ENCODE results near the gene ERBB2.

Gene ERBB2

DNA sequence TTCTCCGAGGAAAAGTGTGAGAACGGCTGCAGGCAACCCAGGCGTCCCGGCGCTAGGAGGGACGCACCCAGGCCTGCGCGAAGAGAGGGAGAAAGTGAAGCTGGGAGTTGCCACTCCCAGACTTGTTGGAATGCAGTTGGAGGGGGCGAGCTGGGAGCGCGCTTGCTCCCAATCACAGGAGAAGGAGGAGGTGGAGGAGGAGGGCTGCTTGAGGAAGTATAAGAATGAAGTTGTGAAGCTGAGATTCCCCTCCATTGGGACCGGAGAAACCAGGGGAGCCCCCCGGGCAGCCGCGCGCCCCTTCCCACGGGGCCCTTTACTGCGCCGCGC lies at the start of gene ERBB2:
TSS of gene ERBB2 (plus strand) at position 247 of the 330 bp plus-strand sequence. CDS start 175 bp downstream, outside the sequence.
- DNase-seq, result no peak

DNA sequence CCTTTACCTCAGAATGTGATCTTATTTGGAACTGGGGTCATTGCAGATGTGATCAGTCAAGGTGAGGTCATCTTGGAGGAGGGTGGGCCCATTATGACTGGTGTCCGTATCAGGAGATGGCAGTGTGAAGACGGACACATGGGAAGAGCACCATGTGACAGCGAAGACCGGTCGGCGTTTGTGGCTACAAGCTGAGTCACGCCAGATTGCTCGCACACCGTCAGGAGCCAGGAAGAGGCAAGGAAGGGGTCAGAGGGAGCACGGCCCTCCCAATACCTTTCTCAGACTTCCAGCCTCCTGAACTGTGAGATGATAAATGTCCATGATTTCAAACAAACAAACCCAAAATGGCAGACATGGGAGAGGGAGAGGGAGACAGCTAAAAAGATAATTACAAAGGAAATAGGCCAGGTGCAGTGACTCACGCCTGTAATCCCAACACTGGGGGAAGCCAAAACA lies 49.7 kb upstream of the ERBB2 start:
- DNase-seq, result no peak

DNA sequence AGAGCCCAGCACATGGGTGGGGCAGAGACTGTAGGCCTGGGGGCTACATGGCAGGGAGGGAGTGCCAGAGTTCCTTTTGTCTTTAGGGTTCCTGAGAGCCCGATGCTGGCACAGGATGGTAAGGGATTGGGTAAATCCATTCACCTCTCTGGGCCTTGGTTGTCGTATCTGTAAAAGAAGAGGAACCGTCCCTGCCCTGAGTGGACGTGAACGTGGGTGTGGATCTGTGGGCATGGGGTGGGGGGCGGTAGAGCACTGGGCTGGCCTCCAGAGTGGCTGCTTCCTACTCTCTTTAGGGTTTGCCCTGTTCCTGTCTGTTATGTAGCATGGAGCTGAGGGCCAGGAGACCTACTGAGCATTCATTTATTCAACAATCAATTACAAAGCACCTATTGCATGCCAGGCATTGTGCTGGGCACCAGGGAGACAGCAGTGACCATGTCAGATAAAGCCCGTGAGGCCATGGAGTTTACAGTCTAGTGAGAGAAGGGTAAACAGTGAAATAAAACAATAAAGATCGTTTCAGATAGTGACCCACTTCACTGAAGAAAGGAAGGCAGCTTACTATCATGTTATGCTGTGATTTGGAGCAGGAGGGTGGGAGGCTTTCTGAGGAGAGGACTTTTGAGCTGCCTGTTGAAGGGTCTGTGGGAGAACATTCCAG lies 47.8 kb upstream of the ERBB2 start:
- no peak for DNase-seq

DNA sequence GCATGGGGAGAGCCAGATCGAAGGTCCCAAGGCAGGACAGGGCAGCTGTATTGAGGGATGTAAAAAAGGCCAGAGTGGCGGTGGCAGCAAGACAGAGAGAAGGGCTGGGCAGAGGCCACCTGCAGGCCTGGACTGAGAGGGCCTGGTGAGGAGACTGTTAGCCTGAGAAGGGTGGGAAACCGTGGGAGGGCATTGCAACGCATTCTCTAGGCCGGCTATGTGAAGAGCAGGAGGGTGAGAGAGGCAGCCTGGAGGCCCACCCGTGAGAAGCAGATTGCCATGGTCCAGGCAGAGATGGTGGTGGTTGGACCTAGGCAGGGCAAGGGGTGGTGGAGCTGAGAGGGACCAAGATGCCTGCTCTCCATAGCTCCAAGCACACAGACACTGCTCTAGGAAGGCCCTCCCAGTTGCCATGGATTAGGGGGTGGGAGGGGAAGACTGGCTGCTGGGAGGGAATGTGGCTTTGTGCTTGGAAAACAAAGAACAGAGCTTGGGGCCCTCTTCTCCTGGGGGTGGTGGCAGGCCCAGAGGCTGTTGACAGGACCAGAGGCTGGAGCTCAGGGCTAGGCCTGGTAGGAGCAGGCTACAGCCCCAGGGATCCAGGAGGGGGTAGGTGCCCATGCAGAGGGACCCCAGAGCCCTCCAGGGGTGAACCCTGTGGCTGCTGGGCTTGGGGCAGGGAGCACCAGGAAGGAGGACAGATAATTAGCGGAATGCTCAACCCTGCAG lies 47.1 kb upstream of the ERBB2 start:
- peak; percentile 58 for DNase-seq

DNA sequence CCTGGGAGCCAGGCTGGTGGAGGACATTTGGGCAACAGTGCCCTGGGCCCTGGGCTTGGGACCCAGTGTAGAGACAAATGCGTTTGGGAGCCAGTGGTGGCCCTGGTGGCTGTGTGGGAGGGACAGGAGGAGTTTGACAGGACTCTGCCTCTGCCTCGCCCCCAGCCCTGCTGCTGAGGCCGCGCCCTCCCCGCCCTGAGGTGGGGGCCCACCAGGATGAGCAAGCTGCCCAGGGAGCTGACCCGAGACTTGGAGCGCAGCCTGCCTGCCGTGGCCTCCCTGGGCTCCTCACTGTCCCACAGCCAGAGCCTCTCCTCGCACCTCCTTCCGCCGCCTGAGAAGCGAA lies 46.6 kb upstream of the ERBB2 start:
- no peak for DNase-seq

DNA sequence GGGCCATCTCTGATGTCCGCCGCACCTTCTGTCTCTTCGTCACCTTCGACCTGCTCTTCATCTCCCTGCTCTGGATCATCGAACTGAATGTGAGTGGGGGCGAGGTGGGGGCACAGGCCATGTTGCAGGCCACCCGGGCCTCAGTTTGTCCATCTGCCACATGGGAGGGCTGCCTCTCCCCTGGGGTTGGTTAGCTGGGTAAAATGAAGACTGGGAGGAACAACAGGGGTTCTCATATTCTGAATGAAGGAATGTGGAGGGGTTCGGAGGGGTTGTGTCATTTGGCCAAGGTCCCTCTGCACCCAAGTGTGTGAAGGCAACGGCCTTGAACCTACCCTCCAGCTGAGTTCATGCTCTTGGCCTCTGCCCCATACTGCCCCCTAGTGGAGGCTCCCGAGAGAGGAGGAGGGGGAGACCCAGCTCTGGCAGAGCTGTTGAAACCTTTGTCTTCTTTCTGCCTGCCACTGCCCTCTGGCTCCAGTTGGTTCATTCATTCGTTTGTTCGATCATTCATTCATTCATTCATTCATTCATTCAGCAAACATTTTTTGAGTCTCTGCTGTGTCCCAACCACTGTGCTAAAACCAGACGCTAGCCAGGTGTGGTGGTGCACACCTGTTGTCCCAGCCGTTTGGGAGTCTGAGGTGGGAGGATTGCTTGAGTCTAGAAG lies 46.1 kb upstream of the ERBB2 start:
- DNase-seq, result peak; percentile 80

DNA sequence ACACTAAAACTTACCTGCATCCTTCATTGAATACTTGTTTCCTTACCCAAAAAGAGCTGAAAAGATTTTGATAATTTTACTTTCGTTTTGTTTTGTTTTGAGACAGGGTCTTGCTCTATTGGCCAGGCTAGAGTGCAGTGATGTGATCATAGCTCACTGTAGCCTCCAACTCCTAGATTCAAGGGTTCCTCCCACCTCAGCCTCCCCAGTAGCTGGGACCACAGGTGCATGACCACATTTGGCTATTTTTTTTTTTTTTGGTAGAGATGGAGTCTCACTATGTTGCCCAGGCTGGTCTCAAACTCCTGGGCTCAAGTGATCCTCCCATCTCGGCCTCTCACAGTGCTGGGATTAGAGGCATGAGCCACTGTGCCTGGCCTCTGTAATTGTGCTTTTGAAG lies 44.8 kb upstream of the ERBB2 start:
- DNase-seq, result no peak

DNA sequence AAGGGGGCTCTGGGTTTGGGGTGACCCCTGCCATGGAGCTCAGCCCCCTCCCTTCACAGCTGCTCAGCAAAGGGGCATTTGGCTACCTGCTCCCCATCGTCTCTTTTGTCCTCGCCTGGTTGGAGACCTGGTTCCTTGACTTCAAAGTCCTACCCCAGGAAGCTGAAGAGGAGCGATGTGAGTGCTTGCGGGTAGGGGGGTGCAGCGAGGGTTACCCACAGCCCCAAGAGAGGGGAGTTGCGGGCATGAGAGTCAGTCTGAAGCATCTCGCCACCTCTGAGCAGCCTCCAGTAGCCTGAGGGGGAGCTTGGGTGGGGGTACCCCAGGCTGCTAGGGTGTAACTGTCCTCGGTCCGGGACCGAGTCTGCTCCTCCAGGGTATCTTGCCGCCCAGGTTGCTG lies 41.5 kb upstream of the ERBB2 start:
- DNase-seq, result no peak

DNA sequence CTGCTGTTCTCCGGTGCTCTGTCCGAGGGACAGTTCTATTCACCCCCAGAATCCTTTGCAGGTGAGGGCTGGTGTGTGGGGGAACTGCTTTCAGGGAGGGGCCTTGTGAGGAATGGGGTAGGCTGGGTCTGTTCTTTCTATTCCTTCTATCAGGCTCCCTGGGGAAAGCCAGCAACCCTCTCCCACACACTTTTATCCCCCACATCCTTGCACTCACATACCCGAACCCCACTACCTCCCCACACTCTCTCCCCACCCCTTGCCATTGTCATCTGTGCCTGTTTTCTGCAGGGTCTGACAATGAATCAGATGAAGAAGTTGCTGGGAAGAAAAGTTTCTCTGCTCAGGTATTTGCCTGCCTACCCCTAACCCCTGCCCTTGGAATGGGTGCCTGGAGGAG lies 41.1 kb upstream of the ERBB2 start:
- no peak for DNase-seq

DNA sequence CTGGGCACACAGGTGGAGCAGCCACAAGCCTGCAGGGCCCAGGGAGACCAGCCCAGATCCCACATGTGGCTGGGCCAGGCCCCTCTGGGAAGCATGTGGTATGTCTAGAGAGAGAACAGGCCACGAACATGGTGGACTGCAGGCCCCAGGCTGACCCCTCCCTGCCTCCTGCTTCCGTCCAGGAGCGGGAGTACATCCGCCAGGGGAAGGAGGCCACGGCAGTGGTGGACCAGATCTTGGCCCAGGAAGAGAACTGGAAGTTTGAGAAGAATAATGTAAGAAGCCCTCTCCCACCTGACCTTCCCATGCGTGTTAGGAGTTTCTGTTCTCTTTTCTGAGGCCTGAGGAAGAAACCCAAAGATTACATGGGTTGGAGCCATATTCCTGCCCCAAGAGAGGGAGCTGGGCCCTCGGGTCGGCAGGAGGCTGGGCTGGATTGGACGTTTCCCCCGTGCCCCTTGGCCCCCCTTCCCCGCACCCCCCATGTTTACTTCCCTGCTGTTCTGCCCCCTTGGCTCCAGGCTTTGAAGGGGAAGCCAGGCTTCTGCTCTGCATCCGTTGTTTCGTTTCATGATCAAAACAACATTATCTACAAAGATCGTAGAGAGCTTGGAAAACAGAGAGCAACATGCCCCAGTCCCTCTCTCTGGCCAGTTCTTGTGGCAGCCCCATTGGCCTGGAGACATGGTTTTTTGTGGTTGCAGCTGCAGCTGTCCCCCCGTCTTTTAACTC lies 40.4 kb upstream of the ERBB2 start:
- DNase-seq, result no peak

DNA sequence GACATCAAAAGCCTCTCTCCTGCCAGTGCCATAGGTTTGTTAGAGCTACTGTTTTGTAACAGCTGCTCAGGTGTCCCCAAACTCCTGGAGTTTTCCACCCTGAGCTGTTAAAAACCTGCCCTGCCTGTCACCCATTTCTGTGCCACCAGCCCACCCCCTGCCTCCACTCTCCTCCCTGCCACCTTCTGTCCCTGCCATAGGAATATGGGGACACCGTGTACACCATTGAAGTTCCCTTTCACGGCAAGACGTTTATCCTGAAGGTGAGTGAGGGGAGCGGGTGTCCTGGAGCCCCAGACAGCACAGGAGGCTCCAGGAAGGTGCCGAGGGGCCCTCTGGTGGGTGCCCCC lies 39.9 kb upstream of the ERBB2 start:
- no peak for DNase-seq

DNA sequence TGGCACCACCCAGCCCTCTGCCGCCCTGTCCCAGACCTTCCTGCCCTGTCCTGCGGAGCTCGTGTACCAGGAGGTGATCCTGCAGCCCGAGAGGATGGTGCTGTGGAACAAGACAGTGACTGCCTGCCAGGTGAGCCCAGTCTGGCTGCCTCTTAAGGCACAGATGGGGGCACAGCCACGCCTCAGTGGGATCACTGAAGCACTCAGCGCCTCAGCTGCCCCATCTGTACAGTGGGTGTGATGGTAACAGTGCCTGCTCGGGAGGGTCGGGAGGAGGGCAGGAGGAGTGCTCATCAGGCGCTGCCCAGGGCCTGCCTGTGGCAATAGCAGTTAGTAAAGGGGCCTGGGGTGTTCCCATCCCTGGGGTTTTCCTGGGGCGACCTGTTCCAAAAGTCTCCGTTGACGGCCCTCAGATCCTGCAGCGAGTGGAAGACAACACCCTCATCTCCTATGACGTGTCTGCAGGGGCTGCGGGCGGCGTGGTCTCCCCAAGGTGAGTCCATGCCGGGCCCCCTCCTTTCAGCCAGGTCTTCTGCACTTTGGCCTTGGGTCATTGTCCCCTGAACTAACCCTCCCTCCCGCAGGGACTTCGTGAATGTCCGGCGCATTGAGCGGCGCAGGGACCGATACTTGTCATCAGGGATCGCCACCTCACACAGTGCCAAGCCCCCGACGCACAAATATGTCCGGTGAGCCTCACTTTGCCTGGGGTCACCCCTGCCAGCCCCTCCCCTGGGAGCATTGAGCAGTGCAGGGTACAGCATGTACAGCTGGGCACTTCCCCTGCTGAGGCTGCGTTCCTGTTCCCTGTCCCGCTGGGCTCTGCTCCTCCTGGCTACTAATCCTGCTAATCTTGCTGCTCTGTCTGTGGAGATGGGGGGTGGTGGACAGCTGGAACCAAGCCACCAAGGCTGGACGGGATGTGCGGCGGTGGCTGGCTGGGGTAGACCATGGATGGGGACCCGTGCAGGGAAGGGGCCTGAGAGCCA lies 39.2 kb upstream of the ERBB2 start:
- peak; percentile 96 for DNase-seq

DNA sequence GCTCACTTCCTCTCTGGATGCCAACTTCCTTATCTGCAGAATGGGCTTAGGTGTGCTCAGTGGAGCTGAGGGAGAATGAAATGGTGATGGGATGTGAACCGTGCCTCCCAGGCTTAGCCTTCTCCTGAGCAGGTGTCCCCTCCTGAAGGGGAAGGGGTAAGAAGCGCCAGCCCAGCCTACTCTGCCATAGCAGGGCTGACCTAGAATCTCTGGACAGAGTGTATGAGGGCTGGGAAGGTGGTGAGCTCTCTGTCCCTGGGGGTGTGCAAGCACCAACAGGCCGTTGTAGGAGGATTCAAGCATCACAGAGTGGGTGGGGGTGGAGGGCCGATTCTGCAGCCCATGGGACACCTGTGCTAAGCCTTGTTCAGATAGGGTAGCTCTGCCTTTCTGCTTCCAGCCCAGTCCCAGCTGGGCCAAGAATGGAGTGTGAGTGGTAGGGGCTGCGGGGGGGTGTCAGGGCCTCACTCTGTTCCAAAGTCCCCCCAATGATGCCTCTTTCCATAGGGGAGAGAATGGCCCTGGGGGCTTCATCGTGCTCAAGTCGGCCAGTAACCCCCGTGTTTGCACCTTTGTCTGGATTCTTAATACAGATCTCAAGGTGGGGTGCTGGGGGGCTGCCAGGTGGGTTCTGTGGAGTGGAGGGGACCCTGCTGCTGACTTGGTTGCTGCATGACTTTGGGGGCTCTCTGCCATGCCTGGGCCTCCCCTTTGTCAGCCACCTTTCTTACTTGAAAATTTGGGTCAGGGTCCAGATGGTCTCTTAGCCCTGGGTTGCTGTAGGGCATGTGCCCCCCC lies 37.9 kb upstream of the ERBB2 start:
- peak; percentile 63 for DNase-seq

DNA sequence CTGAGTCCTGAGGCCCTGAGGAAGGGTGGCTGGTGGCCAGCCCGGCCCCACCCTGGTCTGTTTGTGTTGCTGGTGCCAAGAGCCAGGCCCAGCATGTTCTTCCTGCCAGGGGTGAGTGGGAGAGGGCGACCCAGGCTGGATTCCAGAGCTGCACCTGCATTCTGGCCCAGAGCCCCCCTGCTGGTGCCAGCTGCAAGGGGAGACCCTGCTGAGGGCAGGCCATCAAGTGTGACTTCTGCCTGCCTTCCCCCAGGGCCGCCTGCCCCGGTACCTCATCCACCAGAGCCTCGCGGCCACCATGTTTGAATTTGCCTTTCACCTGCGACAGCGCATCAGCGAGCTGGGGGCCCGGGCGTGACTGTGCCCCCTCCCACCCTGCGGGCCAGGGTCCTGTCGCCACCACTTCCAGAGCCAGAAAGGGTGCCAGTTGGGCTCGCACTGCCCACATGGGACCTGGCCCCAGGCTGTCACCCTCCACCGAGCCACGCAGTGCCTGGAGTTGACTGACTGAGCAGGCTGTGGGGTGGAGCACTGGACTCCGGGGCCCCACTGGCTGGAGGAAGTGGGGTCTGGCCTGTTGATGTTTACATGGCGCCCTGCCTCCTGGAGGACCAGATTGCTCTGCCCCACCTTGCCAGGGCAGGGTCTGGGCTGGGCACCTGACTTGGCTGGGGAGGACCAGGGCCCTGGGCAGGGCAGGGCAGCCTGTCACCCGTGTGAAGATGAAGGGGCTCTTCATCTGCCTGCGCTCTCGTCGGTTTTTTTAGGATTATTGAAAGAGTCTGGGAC lies 37.1 kb upstream of the ERBB2 start:
- DNase-seq, result no peak

DNA sequence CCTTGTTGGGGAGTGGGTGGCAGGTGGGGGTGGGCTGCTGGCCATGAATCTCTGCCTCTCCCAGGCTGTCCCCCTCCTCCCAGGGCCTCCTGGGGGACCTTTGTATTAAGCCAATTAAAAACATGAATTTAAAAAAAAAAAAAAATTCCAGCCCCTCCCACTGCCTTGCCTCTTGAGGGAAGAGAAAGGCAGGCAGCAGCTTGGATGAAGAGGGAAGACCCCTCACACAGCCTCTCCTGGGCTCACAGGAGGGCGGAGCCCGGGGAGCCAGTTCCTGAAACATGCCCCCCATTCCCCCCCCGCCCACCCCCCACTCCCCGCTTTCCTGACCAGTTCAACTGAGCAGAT lies 36.5 kb upstream of the ERBB2 start:
- DNase-seq, result peak; percentile 53

DNA sequence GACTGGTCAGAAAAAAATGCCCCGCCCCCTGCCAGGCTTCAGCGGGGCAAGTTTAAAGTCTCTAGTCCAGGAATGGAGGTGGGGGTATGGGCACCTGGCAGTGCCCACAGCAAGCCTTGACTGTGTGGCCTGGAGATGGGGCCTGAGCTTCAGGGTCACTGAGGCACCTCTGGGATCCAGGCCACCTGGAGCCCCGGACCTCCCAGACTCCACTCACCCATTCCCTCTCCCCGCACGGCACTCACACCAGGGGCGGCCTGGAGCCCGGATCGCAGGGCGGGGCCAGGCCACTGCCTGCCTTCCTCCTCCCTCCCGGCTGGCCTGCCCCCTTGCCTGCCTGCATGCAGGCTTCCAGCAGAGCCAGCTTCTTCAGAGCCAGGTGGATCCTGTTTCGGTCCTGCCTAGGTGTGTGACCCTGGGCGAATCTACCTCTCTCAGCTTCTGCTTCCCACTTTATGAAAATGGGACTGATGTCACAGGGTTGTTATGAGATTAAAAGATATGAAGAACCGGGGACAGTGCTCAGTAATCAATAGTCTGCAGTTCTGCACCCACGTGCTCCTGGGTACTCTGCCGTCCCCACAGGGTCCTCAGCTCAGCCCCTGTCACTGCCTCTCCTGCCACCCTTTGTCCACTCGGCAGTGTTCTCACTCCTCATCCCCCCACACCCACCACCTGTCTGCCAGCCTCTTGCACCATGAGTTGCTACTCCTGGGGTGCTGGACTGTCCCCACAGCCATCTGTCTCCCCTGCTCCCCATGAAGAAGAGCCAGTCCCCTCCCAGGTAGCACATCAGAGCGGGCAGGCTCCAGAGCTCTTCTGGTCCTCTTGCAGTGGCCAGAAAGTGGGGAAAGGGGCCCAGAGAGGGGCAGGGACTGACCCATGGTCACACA lies 35.9 kb upstream of the ERBB2 start:
- peak; percentile 69 for DNase-seq

DNA sequence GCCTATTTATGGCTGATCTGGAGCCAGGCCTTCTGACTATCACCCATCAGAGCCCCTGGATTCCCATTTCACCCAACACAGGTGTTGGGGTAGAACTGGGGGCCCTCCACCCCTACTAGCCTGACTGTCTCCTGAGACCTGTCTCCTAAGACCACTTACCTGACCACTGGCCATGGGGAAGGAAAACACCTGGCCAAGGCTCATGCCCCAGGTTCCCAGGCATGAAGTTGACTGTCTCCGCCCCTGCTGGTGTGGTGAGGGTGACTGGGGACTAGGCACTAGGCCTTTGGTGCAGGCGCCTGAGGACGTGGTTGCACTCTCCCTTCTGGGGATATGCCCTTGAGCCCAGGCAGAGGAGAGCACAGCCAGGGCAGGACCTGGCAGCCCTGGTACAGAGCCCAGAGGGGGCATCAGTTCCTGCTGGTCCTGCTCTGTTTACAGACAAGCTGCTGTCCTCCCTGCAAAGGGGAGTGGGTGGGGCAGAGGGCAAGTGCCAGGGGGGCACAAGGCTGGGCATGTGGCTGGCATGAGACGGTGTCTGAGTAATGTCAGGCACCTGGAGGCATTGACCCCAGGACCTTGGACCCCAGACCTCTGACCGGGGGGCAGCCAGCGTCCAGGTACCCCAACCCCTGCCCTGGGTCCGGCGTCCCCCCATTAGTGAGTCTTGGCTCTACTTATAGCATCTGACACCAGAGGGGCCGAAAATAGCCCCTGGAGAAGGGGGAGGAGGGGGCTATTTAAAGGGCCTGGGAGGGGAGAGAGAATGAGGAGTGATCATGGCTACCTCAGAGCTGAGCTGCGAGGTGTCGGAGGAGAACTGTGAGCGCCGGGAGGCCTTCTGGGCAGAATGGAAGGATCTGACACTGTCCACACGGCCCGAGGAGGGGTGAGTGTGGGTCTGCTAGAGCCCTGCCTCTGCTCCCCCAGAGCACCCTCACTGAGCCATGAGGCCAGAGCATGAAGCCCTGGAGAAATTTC lies 35.0 kb upstream of the ERBB2 start, which contains the start of gene TCAP:
TSS of gene TCAP (plus strand) at position 769 of the 981 bp plus-strand sequence. CDS start at position 780, 11 bp downstream.
- no peak for DNase-seq

DNA sequence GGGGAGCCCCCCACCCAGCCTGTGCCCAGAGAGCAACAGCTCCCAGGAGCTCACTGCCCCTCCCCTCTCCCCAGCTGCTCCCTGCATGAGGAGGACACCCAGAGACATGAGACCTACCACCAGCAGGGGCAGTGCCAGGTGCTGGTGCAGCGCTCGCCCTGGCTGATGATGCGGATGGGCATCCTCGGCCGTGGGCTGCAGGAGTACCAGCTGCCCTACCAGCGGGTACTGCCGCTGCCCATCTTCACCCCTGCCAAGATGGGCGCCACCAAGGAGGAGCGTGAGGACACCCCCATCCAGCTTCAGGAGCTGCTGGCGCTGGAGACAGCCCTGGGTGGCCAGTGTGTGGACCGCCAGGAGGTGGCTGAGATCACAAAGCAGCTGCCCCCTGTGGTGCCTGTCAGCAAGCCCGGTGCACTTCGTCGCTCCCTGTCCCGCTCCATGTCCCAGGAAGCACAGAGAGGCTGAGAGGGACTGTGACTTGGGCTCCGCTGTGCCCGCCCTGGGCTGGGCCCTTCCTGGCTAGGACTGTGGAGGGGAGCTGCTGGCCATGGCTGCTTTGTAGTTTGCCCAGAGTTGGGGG lies 34.1 kb upstream of the ERBB2 start:
- peak; percentile 51 for DNase-seq
